WTC11 (cell line): ENCODE data around the gene ADAM17.

Source experiments
- ATF1 ChIP-seq: sonication (generic); formaldehyde crosslinking; IDR thresholded peaks from 2 replicates; pipeline ENCODE4 v1.8.1; 2023; ENCODE audit warnings: mild to moderate bottlenecking, moderate library complexity, missing genetic modification reagents
- CREB1 ChIP-seq: sonication (generic); formaldehyde crosslinking; IDR thresholded peaks from 2 replicates; pipeline ENCODE4 v1.8.0; 2023; ENCODE audit warnings: mild to moderate bottlenecking, missing genetic modification reagents
- JUN ChIP-seq: sonication (generic); formaldehyde crosslinking; IDR thresholded peaks from 2 replicates; pipeline ENCODE4 v1.8.0; 2023; ENCODE audit warnings: mild to moderate bottlenecking, missing genetic modification reagents
- TF ChIP-seq, protein P1 (sequence below): fragments of 200-600 bp; IDR thresholded peaks from 2 replicates; pipeline ENCODE4 v1.8.0; 2022; ENCODE audit warnings: antibody characterized with exemption
- TF ChIP-seq, protein P2 (sequence below): sonication (generic); formaldehyde crosslinking; IDR thresholded peaks from 2 replicates; pipeline ENCODE4 v1.8.0; 2022; ENCODE audit warnings: mild to moderate bottlenecking, missing genetic modification reagents
- TF ChIP-seq, protein P3 (sequence below): sonication (generic); formaldehyde crosslinking; IDR thresholded peaks from 2 replicates; pipeline ENCODE4 v1.8.1; 2022; ENCODE audit warnings: low read depth, mild to moderate bottlenecking, moderate library complexity, missing genetic modification reagents, borderline replicate concordance

DNA sequence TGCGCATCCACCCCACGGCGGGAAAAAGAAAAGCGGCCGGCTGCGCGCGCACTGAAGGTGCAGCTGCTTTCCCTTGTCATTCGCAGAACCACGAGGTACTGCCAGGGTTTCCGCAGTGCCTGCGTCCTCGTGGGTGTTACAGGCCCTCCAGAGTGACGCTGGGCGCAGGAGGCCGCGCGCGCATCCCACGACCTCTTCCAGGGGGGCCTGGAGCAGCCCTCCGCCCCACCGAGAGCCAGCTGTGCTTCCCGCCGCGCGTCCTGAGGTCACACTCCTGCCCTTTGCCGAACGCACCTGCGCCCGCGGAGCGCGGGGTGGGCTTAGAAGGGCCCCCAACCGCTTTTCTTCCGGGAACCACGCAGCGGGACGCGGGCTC, 81.7 kb downstream of the ADAM17 start:
- TF ChIP-seq JUN (CRISPR knock-in tag) (no peak), CREB1 (CRISPR knock-in tag) (no peak), ATF1 (no peak)
- TF ChIP-seq, protein P1, sequence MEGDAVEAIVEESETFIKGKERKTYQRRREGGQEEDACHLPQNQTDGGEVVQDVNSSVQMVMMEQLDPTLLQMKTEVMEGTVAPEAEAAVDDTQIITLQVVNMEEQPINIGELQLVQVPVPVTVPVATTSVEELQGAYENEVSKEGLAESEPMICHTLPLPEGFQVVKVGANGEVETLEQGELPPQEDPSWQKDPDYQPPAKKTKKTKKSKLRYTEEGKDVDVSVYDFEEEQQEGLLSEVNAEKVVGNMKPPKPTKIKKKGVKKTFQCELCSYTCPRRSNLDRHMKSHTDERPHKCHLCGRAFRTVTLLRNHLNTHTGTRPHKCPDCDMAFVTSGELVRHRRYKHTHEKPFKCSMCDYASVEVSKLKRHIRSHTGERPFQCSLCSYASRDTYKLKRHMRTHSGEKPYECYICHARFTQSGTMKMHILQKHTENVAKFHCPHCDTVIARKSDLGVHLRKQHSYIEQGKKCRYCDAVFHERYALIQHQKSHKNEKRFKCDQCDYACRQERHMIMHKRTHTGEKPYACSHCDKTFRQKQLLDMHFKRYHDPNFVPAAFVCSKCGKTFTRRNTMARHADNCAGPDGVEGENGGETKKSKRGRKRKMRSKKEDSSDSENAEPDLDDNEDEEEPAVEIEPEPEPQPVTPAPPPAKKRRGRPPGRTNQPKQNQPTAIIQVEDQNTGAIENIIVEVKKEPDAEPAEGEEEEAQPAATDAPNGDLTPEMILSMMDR: no peak
- TF ChIP-seq, protein P2, sequence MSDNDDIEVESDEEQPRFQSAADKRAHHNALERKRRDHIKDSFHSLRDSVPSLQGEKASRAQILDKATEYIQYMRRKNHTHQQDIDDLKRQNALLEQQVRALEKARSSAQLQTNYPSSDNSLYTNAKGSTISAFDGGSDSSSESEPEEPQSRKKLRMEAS: peak; percentile 50
- TF ChIP-seq, protein P3, sequence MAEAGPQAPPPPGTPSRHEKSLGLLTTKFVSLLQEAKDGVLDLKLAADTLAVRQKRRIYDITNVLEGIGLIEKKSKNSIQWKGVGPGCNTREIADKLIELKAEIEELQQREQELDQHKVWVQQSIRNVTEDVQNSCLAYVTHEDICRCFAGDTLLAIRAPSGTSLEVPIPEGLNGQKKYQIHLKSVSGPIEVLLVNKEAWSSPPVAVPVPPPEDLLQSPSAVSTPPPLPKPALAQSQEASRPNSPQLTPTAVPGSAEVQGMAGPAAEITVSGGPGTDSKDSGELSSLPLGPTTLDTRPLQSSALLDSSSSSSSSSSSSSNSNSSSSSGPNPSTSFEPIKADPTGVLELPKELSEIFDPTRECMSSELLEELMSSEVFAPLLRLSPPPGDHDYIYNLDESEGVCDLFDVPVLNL (CRISPR knock-in tag): no peak
